DMS114 treated with DMSO at 0.1 percent for 48 hours (cell line): ENCODE measurements around the gene FARP1.

Experiments used
- DNase-seq: peaks from one replicate; lab custom pipeline; 2025; ENCODE audit not compliant: unreplicated experiment; lab: John Stamatoyannopoulos, UW

Gene FARP1

DNA sequence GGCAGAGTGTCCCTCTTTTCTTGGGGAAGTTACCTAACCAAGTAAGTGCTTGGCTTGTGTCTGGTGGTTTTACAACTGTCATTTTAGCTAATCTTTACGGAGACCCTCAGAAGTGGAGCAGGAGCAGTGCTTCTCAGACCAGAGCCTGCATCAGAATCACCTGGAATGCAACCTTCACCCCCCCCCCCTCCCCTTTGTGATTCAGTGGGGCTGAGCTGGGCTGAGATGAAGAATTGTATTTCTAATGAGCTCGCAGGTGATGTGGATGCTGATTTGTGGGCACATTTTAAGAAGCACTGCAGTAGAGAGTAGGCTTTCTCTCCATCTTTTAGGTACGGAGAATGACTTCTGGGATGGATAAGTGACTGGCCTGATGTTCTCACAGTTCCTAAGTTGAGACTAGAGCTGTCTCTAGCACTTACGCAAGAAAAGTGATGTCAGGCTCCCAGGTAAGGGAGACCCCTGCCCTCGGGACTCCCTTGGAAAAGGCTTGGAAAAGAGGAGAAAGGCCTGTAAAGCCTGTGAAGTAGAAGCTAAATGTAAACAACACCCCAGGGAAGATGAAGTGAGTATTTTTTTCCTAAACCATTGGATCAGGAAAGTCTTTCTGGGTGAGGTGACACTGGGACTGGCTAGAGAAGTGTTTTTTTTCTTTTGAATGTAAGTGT lies 57.5 kb downstream of the FARP1 start:
- no peak for DNase-seq

DNA sequence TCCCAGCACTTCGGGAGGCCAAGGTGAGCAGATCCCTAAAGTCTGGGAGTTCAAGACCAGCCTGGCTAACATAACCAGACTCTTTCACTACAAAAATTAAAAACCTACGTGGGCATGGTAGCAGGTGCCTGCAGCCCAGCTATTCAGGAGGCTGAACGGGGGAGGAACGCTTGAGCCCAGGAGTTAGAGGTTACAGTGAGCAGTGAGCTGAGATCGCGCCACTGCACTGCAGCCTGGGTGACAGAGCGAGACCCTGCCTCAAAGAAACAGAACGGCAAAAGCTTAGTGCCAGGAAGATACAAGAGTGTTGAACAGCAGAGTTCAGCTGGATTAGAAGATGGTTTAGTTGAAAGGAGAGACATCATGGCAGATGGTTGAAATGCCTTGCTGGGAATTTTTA lies 58.3 kb downstream of the FARP1 start:
- no peak for DNase-seq

DNA sequence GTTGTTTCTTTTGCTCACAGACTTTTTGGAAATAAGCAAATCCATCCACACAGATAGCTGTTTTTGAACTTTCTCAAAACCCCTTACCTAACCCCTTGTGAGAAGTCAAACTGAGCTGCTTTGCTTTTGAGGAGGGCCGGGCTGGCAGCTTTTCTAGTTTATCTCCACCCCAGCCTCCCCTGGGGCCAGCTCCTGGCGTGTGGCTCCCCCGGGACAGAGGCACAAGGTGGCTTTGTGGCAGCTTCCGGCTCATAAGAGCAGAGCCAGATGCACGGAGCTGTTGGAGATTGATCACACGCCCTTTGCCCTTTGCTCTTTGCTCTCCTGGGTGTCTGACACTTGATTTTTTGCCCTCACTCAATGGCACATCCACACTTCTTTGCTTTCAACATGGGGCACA lies 59.1 kb downstream of the FARP1 start:
- no peak for DNase-seq

DNA sequence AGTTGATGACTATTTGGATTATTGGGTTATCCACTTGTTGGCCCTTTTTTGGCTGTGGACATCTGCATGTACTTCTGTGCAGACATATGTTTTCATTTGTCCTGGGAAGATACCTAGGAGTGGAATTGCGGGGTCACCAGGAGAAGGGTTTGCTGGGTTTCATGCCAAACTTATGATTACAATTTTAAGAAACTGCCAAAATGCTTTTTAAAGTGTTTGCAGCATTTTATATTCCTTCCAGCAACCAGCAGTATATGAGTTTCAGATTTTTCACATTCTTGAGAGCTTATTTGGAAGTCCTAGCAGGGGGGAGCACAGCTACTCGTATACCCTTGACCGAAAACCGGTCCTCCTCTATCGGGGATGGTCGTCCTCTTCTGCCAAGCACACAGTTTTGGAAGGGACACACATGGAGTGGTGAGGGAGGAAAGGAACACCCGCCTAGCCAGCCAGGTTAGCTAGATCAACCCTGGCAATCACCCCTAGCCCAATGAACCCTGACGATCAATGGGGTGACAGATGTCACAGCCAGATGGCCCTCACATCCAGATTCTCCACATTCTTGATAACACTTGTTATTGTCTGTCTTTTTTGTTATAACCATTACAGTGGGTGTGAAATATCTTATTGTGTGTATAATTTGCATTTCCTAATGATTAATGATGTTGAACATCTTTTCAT lies 60.9 kb downstream of the FARP1 start:
- DNase-seq = no peak

DNA sequence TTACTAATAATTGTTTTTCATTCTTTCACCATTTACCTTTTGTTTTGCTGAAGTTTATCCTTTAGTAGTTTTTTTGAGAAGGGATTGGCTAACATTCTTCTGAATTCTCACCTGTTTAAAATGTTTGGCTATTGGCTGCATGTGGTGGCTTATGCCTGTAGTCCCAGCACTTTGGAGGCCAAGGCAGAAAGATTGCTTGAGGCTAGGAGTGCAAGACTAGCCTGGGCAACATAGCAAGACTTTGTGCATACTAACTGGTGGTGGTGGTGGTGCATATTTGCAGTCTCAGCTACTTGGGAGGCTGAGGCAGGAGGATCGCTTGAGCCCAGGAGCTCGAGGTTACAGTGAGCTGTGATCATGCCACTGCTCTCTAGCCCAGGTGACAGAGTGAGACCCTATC lies 61.7 kb downstream of the FARP1 start:
- DNase-seq = no peak

DNA sequence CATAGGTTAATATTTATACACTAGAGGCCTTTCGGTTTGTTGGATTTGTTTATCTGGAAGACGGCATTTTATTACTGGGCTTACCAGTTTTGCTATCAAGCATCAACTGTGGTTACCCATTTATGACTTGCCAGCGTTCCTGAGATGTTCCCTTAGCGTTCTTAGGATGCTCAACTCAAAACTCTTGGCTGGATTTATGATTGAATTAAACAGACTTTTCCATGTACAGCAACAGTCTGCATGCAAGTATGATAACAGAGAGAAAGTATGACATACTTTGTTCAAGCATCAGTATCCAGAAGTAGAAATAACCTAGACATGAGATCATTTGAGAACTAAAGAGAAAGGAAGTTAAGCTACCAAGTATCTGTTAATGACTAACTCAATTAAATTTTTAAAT lies 64.1 kb downstream of the FARP1 start:
- no peak for DNase-seq

DNA sequence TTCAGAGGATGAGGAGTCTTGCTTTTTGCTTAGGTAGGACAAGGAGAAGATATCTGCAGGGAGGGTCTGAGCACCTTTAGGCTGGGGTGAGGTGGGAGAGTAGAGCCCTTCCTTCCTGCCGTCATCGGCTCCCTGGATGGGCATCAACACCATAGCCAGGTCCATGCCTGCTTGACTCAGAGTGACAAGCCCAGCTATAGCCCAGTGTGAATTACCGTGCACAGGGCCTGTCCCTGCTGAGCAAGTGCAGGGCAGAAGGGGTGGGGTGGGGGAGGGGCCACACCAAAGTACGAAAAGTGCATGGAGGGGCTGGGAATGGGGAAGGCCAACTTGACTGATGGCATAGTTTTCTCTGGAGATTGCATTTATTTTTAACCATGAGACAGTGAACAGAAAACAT lies 64.5 kb downstream of the FARP1 start:
- no peak for DNase-seq

DNA sequence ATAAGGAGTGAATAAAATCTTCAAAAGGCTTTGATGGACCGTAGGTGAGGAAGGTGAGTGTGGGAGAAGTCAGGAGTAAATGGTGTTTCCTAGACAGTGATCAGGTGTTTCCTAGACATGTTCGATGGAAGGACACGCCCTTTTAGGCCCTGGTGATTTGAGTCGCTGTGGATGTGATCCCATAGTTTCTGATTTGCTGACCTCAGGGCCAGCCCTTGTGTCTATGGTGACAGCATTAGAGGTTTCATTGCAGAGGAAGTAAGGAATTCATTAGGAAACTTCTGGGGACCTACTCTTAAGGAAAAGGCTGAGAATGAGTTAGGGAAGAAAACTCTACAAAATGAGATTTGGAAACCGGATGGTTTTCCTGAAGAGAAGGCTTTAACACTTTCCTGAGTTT lies 65.7 kb downstream of the FARP1 start:
- no peak for DNase-seq

DNA sequence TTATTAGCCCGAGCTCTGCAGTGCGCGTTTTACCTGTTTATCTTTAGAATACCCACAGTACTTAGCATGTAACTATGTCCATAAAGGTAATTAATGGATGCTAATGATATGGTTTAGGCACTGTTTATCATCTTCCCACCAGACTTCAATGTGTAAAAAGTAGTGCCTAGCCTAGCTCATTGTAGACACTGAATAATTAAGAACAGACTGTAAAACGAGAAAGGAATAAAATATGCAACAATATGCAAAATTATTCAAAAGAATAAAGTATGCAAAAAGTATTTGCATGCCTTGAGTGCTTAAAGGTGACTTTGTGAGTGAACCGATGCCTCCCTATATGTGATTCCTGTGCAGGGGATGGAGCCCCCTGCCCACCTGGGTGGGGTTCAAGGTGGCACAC lies 69.9 kb downstream of the FARP1 start:
- no peak for DNase-seq

DNA sequence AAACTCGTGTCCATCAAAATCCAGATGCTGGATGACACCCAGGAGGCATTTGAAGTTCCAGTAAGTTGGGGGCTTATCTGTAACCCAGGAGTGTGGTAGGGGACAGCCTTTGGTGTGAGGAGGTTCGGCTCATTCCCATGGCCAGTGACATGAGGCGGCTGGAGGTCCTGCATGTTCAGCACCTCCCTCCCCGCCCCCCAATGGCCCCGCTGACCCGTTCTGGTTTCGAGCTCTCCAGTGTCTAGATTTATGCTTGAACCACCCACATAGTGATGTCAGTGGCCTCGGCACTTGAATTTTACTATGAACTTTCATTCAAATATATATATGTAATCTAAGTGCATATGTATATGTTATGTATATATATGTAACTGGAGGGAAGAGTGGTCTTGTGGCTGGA lies 70.5 kb downstream of the FARP1 start:
- no peak for DNase-seq

DNA sequence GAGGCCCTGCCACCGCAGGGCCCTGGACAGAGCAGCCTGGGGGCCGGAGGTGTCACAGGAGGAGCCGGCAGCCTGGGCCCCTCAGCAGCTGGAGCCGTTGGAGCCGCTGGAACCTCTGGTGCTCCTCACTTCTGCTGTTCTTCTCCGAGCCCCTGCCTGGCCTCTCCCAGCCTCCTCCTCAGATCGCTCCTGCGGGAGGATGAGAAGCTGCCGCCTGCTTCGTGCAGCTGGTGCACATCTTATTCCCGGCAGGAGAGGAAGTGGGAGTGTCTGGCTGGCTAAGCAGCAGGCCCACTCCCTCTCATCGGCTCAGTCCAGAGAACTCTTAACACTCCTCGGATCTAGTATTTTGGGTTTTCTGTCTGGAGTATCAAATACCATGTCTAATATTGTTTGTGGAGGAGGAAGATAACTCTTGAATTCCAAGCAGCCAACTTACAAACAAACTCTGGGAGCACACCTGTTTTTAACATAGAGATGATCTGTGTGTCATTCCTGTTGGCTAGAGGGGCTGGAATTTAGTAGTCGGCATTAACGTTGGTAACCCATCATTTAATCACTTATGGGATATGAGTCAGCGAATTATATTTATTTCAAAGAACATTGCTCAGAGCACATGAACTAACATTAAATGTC lies 71.2 kb downstream of the FARP1 start:
- no peak for DNase-seq

DNA sequence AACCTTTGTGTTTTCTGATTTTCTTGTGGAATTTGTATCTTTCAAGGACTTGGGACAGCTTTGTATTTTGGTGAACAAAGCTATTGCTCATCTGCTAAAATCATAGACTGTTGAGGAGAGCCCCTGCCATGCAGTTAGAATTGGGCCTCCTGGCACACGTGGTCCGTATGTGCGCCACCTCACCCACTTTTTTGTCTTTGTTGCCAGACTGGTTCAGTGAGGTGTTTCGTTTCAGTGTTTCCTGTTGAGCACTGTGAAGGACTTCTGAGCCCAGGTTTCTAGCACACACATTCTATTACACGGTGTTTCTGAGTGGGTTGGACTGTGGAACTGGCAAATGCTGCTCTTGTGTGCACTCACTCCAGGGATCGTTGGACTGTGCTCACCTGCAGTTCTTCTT lies 71.8 kb downstream of the FARP1 start:
- DNase-seq = no peak

DNA sequence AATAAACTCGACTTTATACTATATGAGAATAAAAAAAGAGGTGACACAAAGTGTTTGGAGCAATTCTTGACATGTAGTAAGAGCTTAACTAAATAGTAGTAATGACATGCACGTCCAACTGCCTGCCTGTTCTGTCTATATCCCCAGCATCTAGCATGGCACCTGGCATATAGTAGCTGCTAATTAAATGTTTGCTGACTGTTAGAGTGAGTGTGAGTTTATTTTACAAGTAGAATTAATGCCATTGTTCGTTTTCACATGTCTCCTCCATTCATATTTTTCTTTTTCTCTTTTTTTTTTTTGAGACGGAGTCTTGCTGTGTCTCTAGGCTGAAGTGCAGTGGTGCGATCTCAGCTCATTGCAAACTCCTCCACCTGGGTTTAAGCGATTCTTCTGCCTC lies 72.6 kb downstream of the FARP1 start:
- DNase-seq = no peak

DNA sequence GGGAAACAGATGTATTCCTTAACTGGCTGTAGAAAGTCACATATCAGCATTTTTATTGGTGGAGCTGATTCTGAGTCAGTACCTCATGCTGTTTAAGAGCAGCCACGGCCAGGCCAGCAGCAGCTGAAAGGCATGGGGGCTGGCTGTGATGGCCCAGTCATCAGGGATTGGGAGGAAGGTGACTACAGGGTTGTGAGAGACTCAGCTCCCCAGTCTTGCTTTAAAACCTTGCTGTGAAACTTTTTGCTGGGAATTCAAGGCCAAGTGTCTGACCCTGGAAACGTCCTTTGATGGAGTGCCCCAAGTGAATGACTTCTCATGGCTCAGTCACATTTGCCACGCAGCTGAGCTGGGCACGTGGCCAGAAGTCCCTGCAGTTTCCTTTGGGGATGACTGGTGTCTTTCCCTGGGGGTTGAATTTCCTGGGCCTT lies 73.3 kb downstream of the FARP1 start:
- DNase-seq = no peak

DNA sequence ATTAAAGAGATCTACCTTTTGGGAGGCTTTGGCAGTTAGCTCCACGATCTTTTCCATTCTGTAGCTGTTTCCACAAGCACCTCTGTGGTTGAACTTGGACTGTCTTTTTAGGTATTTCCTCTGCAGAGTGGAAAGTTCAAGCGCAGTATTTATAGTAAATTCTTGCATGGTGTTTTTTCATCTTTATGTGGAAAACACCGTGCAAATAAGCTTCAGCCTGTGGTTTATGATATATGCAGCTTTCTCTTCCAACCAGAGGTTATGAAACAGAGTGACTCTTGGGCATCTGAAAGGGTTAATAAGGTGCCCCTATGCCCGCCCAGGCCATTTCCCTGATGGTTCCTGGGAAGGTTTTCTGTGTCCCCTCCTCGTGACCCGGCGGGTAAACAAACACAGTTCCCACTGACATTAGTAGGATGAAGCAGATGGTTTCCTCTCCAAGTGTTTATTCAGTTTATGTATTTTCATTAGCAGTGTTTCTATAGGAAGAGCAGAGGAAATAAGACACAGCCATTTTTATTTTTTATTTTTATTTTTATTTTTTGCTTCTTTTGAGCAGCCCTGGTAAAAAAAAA lies 73.9 kb downstream of the FARP1 start:
- no peak for DNase-seq

DNA sequence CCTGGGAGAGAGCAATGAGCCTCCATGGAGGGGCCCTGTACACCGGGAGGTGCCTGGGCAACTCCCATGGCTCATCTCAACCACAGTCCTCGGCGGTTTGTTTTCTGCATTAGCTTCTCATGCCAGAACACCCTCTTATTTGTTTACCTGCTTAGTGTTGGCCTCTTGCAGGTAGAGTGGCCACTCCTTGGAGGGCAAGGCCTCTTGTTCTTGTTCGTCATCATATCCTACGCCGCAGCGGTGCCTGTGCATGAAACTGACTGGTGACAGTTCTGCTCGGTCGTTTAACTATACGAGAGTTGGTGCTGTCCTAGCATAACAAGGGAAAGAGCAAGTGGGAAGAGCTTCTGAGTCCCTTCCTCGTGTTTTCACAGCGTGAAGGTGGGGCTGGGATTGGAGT lies 74.7 kb downstream of the FARP1 start:
- no peak for DNase-seq

DNA sequence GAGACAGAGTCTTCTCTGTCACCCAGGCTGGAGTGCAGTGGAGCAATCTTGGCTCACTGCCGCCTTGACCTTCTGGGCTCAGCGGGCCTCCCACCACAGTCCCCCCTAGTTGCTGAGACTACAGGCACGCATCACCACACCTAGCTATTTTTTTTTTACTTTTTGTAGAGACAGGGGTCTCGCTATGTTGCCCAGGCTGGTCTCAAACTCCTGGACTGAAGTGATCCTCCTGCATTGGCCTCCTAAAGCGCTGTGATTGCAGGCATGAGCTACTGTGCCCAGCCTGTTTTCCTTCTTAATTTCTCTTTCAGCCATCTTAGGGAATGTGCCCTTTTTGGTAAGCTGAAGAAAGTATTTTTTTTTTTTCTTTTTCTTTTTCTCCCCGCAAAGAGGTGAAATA lies 76.8 kb downstream of the FARP1 start:
- no peak for DNase-seq

DNA sequence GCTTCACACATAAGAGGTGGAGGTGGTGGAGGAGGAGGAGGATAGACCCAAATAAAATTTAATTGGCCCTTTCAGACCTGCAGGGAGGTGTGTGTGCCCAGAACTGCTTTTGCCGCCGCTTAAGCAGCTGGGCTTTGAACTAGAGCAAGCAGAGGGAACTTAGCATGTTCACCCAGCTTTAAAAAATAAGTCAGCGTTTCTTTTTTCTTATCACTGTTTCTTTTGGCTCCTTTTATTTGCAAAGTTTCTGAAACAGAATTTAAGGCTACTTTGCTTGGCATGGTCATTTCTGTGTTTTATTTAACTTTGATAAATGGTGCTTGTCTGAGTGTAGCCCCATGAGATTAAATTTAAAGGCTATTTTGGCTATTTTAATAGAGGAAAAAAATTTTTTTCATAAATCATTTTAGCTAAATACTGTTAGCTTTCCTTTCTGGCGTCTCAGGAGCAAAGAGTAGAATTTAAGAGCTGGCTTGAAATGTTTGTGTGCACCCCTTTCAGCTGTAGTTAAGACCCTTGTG lies 77.4 kb downstream of the FARP1 start:
- DNase-seq = no peak

DNA sequence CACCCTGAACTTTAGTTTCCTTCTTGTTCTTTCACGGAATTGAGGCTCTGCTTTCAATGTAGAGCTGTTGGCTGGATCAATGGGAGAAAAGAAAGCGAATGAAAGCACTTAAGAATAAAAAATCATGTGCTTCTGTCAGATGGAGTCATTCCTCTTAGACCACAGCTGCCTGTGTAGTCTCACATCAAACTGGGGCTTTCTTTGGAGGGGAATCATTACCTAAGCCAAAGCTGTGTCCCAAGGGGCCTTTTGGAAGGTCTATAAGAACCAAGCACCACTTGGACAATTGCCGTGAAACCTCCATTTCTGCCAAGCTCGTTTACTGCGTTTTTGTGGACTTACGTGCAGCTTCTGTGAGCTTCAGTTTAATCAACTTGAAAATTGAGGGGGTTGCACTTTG lies 78.3 kb downstream of the FARP1 start:
- DNase-seq = no peak

DNA sequence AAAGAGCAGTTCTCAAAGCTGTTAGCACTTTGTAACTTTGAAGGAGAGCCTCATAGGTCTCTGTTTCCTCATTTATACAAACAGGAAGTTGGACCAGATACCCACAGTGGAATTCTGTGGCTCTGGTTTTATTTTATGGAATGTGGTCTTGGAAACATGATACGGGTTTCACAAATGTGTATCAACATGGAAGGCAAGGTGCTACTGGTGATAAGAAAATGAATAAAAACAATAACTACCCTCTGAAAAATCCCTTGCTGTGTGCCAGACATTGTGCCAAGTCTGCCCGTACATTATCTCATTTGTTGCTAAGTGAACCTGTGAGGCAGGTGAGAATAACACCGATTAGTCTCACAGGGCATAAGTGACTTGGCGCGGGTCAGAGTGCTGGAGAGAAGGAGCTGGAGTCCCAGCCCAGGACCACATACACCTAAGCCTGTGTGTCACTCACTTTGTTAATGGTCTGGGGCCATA lies 79.2 kb downstream of the FARP1 start:
- no peak for DNase-seq

DNA sequence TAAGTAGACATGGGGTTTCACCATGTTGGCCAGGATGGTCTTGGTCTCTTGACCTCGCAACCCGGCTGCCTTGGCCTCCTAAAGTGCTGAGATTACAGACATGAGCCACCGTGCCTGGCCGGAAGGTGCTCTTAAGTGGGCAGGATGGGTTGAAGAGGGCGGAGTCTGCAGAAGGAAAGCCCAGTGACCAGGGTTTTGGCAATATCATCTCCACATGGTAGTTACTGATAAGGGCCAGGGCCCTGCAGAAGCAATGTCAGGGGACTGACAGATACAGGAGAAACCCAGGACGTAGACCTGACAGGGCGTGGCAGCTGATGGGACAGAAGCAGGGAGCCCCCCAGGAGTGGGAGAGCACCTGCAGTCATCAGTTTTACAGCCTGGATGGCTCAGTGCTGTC lies 79.9 kb downstream of the FARP1 start:
- DNase-seq = no peak

DNA sequence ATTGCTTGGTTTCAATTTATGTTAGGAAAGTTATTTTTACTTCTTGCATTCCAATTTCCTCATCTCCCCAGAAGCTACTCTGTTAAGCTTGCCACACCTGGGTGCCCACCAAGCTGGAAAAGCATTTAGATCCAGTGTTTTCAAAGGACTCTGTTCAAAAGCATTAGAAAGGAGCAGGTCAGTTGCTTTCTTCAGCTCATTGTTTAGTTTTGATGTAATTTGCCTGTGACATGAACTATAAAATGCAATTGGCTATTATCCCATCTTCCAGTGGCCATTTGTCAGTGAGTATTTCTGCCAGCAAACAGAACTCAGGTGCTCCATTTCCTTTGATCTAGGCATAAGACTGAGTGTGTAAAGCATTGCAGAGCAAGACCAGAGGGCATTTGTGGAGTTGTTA lies 80.8 kb downstream of the FARP1 start:
- DNase-seq = no peak
